SK-N-SH (cell line): Measurements from ENCODE around the gene WWOX. TPM values are rescaled to one million over a fixed set of nuclear protein-coding genes. Genes with fewer than 3 reads are reported as not detected.

Experiments
- CTCF ChIA-PET: fragments of 300-600, 350-600 bp; formaldehyde crosslinking; extraction: SDS; loops from one replicate; lab custom pipeline; 2021; lab: Yijun Ruan, JAX
- POLR2A ChIA-PET: fragments of 350-600 bp; sonication (Branson Sonifier 250); formaldehyde crosslinking; extraction: SDS; loops from one replicate; lab custom pipeline; 2020; ENCODE audit warnings: antibody characterized with exemption, inconsistent platforms; lab: Yijun Ruan, JAX
- DNase-seq: peaks from one replicate; pipeline ENCODE4 v3.0.0; 2012
- H2AFZ ChIP-seq: fragments of 200-600 bp; sonication (generic); 2 replicates; pipeline ENCODE4 v1.8.1; 2016; ENCODE audit warnings: antibody characterized with exemption, mild to moderate bottlenecking, low read depth
- H3F3A ChIP-seq: fragments of 200-600 bp; sonication (generic); replicated peaks from 2 replicates; pipeline ENCODE3; 2016; ENCODE audit warnings: antibody characterized with exemption, mild to moderate bottlenecking; ENCODE audit not compliant: insufficient read depth
- H3K27ac ChIP-seq, 2 experiments: fragments of 200-500 bp in 1 of 2; fragments of 200-600 bp in 1 of 2; sonication (Bioruptor generic) in 1 of 2; sonication (generic), shearing (Covaris generic) in 1 of 2; 2 replicates each; pipeline versions ENCODE4 v1.5.1 to v1.6.1; 2014 to 2016; ENCODE audit warnings: low read depth in 2 of 2, inconsistent platforms in 1 of 2, low read length in 1 of 2, mild to moderate bottlenecking in 1 of 2, mixed read lengths in 1 of 2
- H3K27me3 ChIP-seq: fragments of 200-600 bp; sonication (generic), shearing (Covaris generic); 2 replicates; pipeline ENCODE4 v1.6.1; 2016; ENCODE audit warnings: mixed run types; ENCODE audit not compliant: insufficient read depth
- H3K36me3 ChIP-seq, 2 experiments: fragments of 200-500 bp in 1 of 2; fragments of 200-600 bp in 1 of 2; sonication (Bioruptor generic) in 1 of 2; sonication (generic) in 1 of 2; replicated peaks in 1 of 2; 2 replicates each; pipeline versions ENCODE3 to v1.5.1; 2014 to 2016; ENCODE audit warnings: low read length in 1 of 2, mild to moderate bottlenecking in 1 of 2; ENCODE audit not compliant: insufficient read depth in 2 of 2, control insufficient read depth in 1 of 2
- H3K4me1 ChIP-seq, 2 experiments: fragments of 200-500 bp in 1 of 2; fragments of 200-600 bp in 1 of 2; sonication (Bioruptor generic) in 1 of 2; sonication (generic), shearing (Covaris generic) in 1 of 2; 2 replicates each; pipeline versions ENCODE4 v1.5.1 to v1.6.1; 2014 to 2016; ENCODE audit warnings: low read depth in 1 of 2, low read length in 1 of 2, mixed run types in 1 of 2; ENCODE audit not compliant: insufficient read depth in 2 of 2, control insufficient read depth in 1 of 2
- H3K4me2 ChIP-seq: fragments of 200-600 bp; sonication (generic), shearing (Covaris generic); 2 replicates; pipeline ENCODE4 v1.6.1; 2017; ENCODE audit warnings: mixed run types
- H3K4me3 ChIP-seq, 2 experiments: fragments of 200-500 bp in 1 of 2; fragments of 200-600 bp in 1 of 2; sonication (Bioruptor generic) in 1 of 2; sonication (generic), shearing (Covaris generic) in 1 of 2; 2 replicates each; pipeline versions ENCODE4 v1.5.1 to v1.8.1; 2014 to 2016; ENCODE audit warnings: low read depth in 2 of 2, inconsistent platforms in 1 of 2, low read length in 1 of 2, mild to moderate bottlenecking in 1 of 2, mixed read lengths in 1 of 2, moderate library complexity in 1 of 2
- H3K79me2 ChIP-seq: fragments of 200-600 bp; sonication (generic); 2 replicates; pipeline ENCODE4 v1.8.1; 2017; ENCODE audit warnings: mild to moderate bottlenecking; ENCODE audit not compliant: insufficient read depth
- H3K9ac ChIP-seq: fragments of 200-600 bp; sonication (generic); 2 replicates; pipeline ENCODE4 v1.6.1; 2017; ENCODE audit warnings: mixed run types
- H3K9me2 ChIP-seq: fragments of 200-600 bp; sonication (generic); 2 replicates; pipeline ENCODE4 v1.6.1; 2017; ENCODE audit warnings: mixed run types
- H3K9me3 ChIP-seq: fragments of 200-600 bp; sonication (generic); 2 replicates; pipeline ENCODE4 v1.6.1; 2017; ENCODE audit warnings: mixed run types, mild to moderate bottlenecking, moderate library complexity
- H4K20me1 ChIP-seq: fragments of 200-600 bp; sonication (generic); 2 replicates; pipeline ENCODE4 v1.6.1; 2017; ENCODE audit warnings: mild to moderate bottlenecking, mixed run types; ENCODE audit not compliant: insufficient read depth
- CTCF ChIP-seq: fragments of 200-600 bp; sonication (generic); IDR thresholded peaks from 2 replicates; pipeline ENCODE4 v1.6.1; 2017; ENCODE audit warnings: antibody characterized with exemption, mild to moderate bottlenecking, moderate library complexity
- RCOR1 ChIP-seq: fragments of 150-350 bp; IDR thresholded peaks from 2 replicates; pipeline ENCODE4 v1.6.1; 2017; ENCODE audit warnings: antibody characterized with exemption, low read length
- RFX5 ChIP-seq: IDR thresholded peaks from 2 replicates; pipeline ENCODE4 v1.6.1; 2012; ENCODE audit warnings: mild to moderate bottlenecking, improper control_type of control experiment, low read length
- TEAD4 ChIP-seq: IDR thresholded peaks from 2 replicates; pipeline ENCODE4 v1.4.0; 2012; ENCODE audit warnings: mild to moderate bottlenecking, borderline replicate concordance; ENCODE audit not compliant: insufficient read depth
- ZBTB33 ChIP-seq: IDR thresholded peaks from 2 replicates; pipeline ENCODE4 v1.4.0; 2012; ENCODE audit warnings: low read depth, borderline replicate concordance
- WGBS: methylation state at CpG from one replicate; pipeline ENCODE4 v1.1.6; 2017; ENCODE audit warnings: low lambda C conversion rate; 5-methylcytosine and 5-hydroxymethylcytosine counted together
- polyA plus RNA-seq, 3 experiments: library from polyadenylated mRNA; depleted of rRNA; stranded (reverse); fragments of >200 nt; gene quantifications; 2 replicates each; pipeline ENCODE4 v1.2.3, GENCODE V29; 2012
- TF ChIP-seq, protein P1 (sequence below): fragments of 150-350 bp; IDR thresholded peaks from 2 replicates; pipeline ENCODE4 v1.6.1; 2017; ENCODE audit warnings: antibody characterized with exemption, low read length, low read depth, borderline replicate concordance
- TF ChIP-seq, protein P2 (sequence below): fragments of 150-350 bp; IDR thresholded peaks from 2 replicates; pipeline ENCODE4 v1.6.1; 2016; ENCODE audit warnings: mild to moderate bottlenecking, low read depth, low read length

WWOX gene
- polyA plus RNA-seq, 1 of the 3 experiments (the other 2 are of a cell fraction), result 10.8 TPM

GRCh38 chr16:78331731-78332130 lies 232.3 kb downstream of the WWOX start:
- Histone ChIP-seq H3K4me1 (no peaks in the 10 kb centered on the region), H3K9ac (no peak overlapping the region), H3K27me3 (no peaks in the 10 kb centered on the region), H3K36me3 (no peaks in the 10 kb centered on the region), H3K27ac (no peak overlapping the region), H3K9me3 (no peaks in the 10 kb centered on the region), H3F3A (no peaks in the 10 kb centered on the region), H4K20me1 (no peaks in the 10 kb centered on the region), H3K4me3 (no peak overlapping the region), H2AFZ (no peak overlapping the region), H3K9me2 (no peaks in the 10 kb centered on the region), H3K4me2 (no peak overlapping the region), H3K79me2 (no peaks in the 10 kb centered on the region)
- ChIA-PET POLR2A (no interaction called here), CTCF (interaction anchor here (1.7 kb wide), 1 partner anchor 21 kb away, joined by 3 read pairs; no protein-coding TSS in a partner anchor)
- no peak for DNase-seq
- no peak for TF ChIP-seq RCOR1
- WGBS, result 54% methylated on average over 4 of the region's 4 CpGs

DNA sequence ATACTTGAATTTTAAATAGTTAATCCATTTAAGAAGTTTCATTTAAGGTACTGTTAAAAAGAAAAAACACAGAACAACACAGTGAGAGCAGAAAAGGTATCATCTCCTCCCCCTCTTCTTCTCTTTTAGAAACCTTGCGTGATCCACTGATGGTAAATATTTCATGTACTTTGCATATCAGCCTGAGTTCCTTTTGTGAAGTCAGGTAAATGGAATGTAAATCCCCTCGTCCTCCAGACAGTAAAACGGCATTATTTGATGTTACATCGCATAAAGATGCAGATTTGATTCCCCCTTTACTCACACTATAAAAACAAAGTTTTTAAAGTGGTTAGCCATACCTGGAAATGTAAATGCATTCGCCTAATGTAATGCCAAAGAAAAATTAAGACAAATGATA lies 234.4 kb downstream of the WWOX start:
- Histone ChIP-seq H3K79me2 (no peaks in the 10 kb centered on the region), H3K27ac (no peak overlapping the region), H2AFZ (no peak overlapping the region), H3K9me2 (no peaks in the 10 kb centered on the region), H3K36me3 (no peaks in the 10 kb centered on the region), H3K4me2 (no peak overlapping the region), H3K4me3 (no peak overlapping the region), H3K27me3 (no peaks in the 10 kb centered on the region), H4K20me1 (no peaks in the 10 kb centered on the region), H3K9ac (no peak overlapping the region), H3K4me1 (no peaks in the 10 kb centered on the region), H3F3A (no peaks in the 10 kb centered on the region), H3K9me3 (no peaks in the 10 kb centered on the region)
- 74% methylated on average over 5 of the region's 5 CpGs for WGBS
- ChIA-PET POLR2A (no interaction called here), CTCF (no interaction called here)
- DNase-seq, result no peak
- TF ChIP-seq, protein P1, sequence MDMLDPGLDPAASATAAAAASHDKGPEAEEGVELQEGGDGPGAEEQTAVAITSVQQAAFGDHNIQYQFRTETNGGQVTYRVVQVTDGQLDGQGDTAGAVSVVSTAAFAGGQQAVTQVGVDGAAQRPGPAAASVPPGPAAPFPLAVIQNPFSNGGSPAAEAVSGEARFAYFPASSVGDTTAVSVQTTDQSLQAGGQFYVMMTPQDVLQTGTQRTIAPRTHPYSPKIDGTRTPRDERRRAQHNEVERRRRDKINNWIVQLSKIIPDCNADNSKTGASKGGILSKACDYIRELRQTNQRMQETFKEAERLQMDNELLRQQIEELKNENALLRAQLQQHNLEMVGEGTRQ, result no peak
- no peak for TF ChIP-seq TEAD4

DNA sequence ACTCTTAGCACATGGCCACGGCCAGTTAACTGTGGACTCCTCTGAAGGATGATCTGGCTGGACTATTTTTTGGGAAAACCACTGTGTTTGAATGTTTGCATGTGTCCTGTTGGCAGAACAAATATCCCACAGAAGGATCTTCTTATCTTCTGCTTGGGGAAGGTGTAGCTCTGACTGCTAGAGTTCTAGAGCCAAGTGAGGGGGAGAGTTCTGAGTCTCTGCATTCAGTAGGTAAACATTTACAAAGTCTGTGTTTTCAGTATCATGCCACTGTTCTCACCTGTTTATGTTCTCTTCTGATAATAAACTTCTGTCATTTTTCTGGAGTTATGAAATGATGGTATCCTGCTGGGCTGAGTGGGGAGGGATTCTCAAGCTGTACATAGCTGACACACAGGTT lies 241.1 kb downstream of the WWOX start:
- no peak overlapping the region for H3K27ac ChIP-seq
- no peaks in the 10 kb centered on the region for H3K9me3 ChIP-seq
- no peaks in the 10 kb centered on the region for H3K27me3 ChIP-seq
- H4K20me1 ChIP-seq, result no peaks in the 10 kb centered on the region
- no peaks in the 10 kb centered on the region for H3K36me3 ChIP-seq
- CTCF ChIA-PET, result no interaction called here
- H3K4me1 ChIP-seq, result no peaks in the 10 kb centered on the region
- no peaks in the 10 kb centered on the region for H3F3A ChIP-seq
- WGBS, result 63% methylated on average over 1 of the region's 1 CpG
- DNase-seq, result no peak
- no peak overlapping the region for H3K4me3 ChIP-seq
- no peak overlapping the region for H3K4me2 ChIP-seq
- POLR2A ChIA-PET, result no interaction called here
- TF ChIP-seq, protein P2, sequence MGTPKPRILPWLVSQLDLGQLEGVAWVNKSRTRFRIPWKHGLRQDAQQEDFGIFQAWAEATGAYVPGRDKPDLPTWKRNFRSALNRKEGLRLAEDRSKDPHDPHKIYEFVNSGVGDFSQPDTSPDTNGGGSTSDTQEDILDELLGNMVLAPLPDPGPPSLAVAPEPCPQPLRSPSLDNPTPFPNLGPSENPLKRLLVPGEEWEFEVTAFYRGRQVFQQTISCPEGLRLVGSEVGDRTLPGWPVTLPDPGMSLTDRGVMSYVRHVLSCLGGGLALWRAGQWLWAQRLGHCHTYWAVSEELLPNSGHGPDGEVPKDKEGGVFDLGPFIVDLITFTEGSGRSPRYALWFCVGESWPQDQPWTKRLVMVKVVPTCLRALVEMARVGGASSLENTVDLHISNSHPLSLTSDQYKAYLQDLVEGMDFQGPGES, result no peak
- TF ChIP-seq CTCF, result no peak
- TF ChIP-seq RFX5, result no peak
- no peak for TF ChIP-seq ZBTB33
- H3K79me2 ChIP-seq, result no peaks in the 10 kb centered on the region
- H3K9ac ChIP-seq, result no peak overlapping the region
- no peaks in the 10 kb centered on the region for H3K9me2 ChIP-seq
- no peak overlapping the region for H2AFZ ChIP-seq
